PFSK-1 (cell line): ENCODE measurements around the gene MCOLN2.

Source experiments
- FOXP2 ChIP-seq: optimal IDR thresholded peaks from 2 replicates; pipeline ENCODE3; 2011; ENCODE audit warnings: borderline replicate concordance, control low read depth, inconsistent platforms; ENCODE audit not compliant: insufficient read depth; ENCODE audit errors: extremely low read length, extremely low read depth
- POLR2AphosphoS5 ChIP-seq: IDR thresholded peaks from 2 replicates; pipeline ENCODE4 v1.6.1; 2012; ENCODE audit warnings: low read depth, mild to moderate bottlenecking, control low read depth, low read length, moderate library complexity
- REST ChIP-seq, 2 experiments: IDR thresholded peaks; 2 replicates each; pipeline versions ENCODE4 v1.6.1 to v1.8.0; 2011 to 2012; ENCODE audit warnings: low read depth in 2 of 2, low read length in 2 of 2, control low read depth in 1 of 2, inconsistent platforms in 1 of 2, mild to moderate bottlenecking in 1 of 2, moderate library complexity in 1 of 2; ENCODE audit not compliant: insufficient read depth in 1 of 2
- SIN3A ChIP-seq: IDR thresholded peaks from 2 replicates; pipeline ENCODE4 v1.6.1; 2012; ENCODE audit warnings: mild to moderate bottlenecking, low read length, moderate library complexity, borderline replicate concordance; ENCODE audit not compliant: insufficient read depth
- TAF1 ChIP-seq: IDR thresholded peaks from 2 replicates; pipeline ENCODE4 v1.6.1; 2012; ENCODE audit warnings: low read length, control low read depth, borderline replicate concordance; ENCODE audit not compliant: insufficient read depth

The MCOLN2 gene

GRCh38 chr1:84947536-84948410 lies 49.1 kb downstream of the MCOLN2 start:
- TF ChIP-seq POLR2AphosphoS5 (no peak), REST (IDR thresholded peaks at IDR 0.05; ENCODE audit: insufficient read depth in 1 of 2, low read depth in 2 of 2, low read length in 2 of 2) (no peak), TAF1 (no peak), FOXP2 (no peak), SIN3A (no peak)

GRCh38 chr1:84946631-84947030 lies 50.3 kb downstream of the MCOLN2 start:
- no peak for TF ChIP-seq TAF1
- no peak for TF ChIP-seq REST (IDR thresholded peaks at IDR 0.05; ENCODE audit: insufficient read depth in 1 of 2, low read depth in 2 of 2, low read length in 2 of 2)
- TF ChIP-seq FOXP2: no peak

- TF ChIP-seq REST (IDR thresholded peaks at IDR 0.05; ENCODE audit: insufficient read depth in 1 of 2, low read depth in 2 of 2, low read length in 2 of 2) (no peak), POLR2AphosphoS5 (no peak), FOXP2 (no peak), SIN3A (no peak), TAF1 (no peak)
Observed at GRCh38 chr1:84944767-84945486, 52.0 kb downstream of the MCOLN2 start.

- TF ChIP-seq SIN3A (no peak), TAF1 (no peak), FOXP2 (no peak), REST (IDR thresholded peaks at IDR 0.05; ENCODE audit: insufficient read depth in 1 of 2, low read depth in 2 of 2, low read length in 2 of 2) (no peak), POLR2AphosphoS5 (no peak)
Observed at GRCh38 chr1:84941843-84942242, 55.1 kb downstream of the MCOLN2 start.
